ENCODE results near the gene ALG10.
"Not testable (repeated sequence)": the region's sequence is repeated elsewhere in the genome, so short reads cannot be mapped to it uniquely, and the experiment has no call there.

ALG10 gene

DNA sequence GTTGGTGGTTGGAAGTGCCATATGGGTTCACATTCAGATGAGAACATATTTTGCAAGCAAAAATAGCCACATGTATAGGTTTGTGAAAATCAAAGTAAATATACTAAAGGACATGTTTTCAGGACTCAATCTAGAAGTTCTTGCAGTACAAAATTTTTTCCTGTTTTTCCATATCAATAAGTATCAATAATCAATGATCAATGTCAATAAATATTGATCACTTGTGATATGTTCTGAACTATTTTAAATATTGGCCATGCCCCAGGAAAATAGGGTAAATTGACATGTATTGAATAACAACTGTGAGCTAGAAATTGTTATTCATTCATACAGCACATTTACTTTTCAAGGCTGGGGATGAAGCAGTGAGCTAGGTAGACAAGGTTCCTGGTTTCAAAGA lies 24.3 kb downstream of the ALG10 start:
- H3K36me3 ChIP-seq: no peaks in the 10 kb centered on the region
- H3K4me3 ChIP-seq (ENCODE audit: low read depth, low read length): no peak overlapping the region
- H3K27me3 ChIP-seq: no peaks in the 10 kb centered on the region
- no peaks in the 10 kb centered on the region for H3K4me1 ChIP-seq
- H3K9me3 ChIP-seq: no peaks in the 10 kb centered on the region
- no peak for DNase-seq
- TF ChIP-seq, protein P1, sequence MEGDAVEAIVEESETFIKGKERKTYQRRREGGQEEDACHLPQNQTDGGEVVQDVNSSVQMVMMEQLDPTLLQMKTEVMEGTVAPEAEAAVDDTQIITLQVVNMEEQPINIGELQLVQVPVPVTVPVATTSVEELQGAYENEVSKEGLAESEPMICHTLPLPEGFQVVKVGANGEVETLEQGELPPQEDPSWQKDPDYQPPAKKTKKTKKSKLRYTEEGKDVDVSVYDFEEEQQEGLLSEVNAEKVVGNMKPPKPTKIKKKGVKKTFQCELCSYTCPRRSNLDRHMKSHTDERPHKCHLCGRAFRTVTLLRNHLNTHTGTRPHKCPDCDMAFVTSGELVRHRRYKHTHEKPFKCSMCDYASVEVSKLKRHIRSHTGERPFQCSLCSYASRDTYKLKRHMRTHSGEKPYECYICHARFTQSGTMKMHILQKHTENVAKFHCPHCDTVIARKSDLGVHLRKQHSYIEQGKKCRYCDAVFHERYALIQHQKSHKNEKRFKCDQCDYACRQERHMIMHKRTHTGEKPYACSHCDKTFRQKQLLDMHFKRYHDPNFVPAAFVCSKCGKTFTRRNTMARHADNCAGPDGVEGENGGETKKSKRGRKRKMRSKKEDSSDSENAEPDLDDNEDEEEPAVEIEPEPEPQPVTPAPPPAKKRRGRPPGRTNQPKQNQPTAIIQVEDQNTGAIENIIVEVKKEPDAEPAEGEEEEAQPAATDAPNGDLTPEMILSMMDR (IDR thresholded peaks at IDR 0.05; ENCODE audit: low read depth, low read length): no peak

DNA sequence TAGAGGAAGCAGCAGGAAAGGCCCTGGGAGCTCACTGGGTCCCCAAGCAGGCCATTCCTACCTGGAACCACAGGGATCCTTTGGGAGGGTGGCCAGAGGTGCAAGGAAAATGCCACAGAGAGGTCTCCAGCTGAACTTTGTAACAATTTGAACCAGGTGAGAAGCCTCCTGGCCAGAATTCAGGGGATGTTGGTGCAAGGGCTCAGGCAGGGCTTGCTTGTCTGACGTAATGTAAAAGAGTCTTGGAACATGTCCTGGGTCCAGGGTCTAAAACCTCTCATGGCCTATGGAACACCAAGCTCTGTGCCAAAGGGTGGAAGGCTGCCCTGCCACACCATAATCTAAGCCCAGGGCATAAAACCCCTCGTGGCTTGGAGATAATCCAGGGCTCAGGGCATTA lies 25.6 kb downstream of the ALG10 start:
- not testable (repeated sequence) for H3K9me3 ChIP-seq; H3K27me3 ChIP-seq; H3K4me3 ChIP-seq (ENCODE audit: low read depth, low read length); H3K4me1 ChIP-seq; DNase-seq; H3K36me3 ChIP-seq

DNA sequence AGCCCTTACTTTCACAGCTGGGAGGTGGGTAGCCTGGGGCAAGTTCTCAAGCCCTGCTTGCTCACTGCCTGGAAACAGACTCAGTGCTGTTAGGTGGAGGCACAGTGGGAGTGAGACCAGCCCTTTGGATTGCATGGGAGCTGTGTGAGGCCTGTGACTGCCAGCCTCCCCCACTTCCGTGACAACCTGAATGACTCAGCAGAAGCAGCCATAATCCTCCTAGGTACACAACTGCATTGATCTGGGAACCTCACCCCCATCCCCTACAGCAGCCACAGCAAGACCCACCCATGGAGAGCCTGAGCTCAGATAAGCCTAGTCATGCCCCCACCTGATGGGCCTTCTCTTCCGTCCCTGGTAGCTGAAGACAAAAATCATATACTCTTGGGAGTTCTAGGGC lies 26.4 kb downstream of the ALG10 start:
- DNase-seq: no peak
- TF ChIP-seq, protein P1 (IDR thresholded peaks at IDR 0.05; ENCODE audit: low read depth, low read length): no peak
- Histone ChIP-seq H3K4me3 (ENCODE audit: low read depth, low read length) (no peak overlapping the region), H3K4me1 (no peaks in the 10 kb centered on the region), H3K36me3 (no peaks in the 10 kb centered on the region), H3K9me3 (no peaks in the 10 kb centered on the region), H3K27me3 (no peaks in the 10 kb centered on the region)

DNA sequence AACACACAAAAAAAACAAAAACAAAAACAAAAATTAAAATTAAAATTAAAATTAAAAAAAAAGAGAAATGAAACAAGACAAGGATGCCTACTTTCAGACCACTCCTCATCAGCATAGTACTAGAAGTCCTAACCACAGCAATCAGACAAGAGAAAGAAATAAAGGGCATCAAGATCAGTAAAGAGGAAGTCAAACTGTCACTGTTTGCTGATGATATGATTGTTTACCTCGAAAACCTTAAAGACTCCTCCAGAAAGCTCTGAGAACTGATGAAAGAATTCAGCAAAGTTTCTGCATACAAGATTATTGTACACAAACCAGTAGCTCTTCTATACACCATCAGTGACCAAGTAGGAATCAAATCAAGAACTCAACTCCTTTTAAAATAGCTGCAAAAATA lies 29.2 kb downstream of the ALG10 start:
- Histone ChIP-seq H3K36me3 (no peaks in the 10 kb centered on the region), H3K4me1 (no peaks in the 10 kb centered on the region), H3K4me3 (ENCODE audit: low read depth, low read length) (no peak overlapping the region), H3K9me3 (no peaks in the 10 kb centered on the region), H3K27me3 (no peaks in the 10 kb centered on the region)
- no peak for DNase-seq
- TF ChIP-seq, protein P1 (IDR thresholded peaks at IDR 0.05; ENCODE audit: low read depth, low read length): no peak

DNA sequence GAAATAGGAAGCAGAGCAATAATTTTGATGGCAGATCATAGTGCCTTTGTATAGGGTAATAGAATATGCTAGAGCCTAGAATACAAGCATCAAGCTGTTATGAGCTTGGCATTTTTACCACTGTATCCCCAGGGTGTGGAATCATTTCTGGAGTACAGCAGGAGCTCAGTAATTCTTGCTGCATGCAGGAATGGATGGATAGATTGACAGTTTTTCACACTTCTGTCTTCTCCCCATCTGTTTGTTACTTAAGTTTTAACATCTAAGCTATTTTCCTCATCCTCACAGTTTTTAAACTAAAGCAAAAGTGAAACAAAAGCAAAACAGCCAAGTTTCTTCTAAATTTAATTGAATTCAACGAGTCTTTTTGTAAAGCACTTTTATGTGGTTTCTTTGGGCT lies 32.6 kb downstream of the ALG10 start:
- DNase-seq: no peak
- TF ChIP-seq, protein P1 (IDR thresholded peaks at IDR 0.05; ENCODE audit: low read depth, low read length): no peak
- H3K27me3 ChIP-seq: no peaks in the 10 kb centered on the region
- H3K9me3 ChIP-seq: no peaks in the 10 kb centered on the region
- no peaks in the 10 kb centered on the region for H3K36me3 ChIP-seq
- H3K4me1 ChIP-seq: no peaks in the 10 kb centered on the region
- no peak overlapping the region for H3K4me3 ChIP-seq (ENCODE audit: low read depth, low read length)

Data from BE2C (cell line).